Hippocampal formation (tissue), 2 donors: ENCODE measurements around the gene FEZF1.

Experiments
- DNase-seq, 2 donors: peaks; one replicate each; lab custom pipeline; 2025; lab: John Stamatoyannopoulos, UW

FEZF1 gene

DNA sequence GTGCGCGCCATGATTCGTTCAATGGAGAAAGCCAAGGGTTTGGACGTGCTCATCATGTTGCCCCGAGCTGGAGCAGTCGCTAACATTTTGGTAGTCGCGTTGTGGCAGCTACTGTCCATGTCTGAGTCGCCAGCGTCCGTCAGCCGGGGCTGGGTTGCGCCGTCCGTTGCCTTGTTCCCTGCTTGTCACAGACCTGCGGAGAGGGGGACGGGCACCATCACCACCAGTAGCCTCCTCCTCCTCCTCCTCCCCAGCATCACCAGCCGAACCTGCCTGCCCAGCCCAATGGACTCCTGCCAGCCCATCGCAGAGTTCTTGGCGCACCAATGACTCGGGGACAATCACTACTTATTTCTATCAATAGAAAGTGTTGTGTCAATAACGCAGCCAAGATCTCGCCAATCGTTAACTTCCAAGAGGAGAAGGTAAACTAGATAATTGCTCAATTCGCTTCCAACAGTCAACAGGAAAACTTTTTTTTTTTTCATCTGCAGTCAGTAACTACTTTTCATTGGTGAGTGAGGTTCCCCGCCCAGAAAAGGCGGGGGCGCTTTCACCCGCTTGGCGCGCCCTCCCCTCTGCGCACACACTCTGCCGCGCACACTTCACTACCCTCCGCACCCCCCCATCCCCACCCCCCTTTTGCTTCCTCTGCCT, at the start of gene FEZF1:
TSS of gene FEZF1 (minus strand) at position 432 of the 657 bp plus-strand sequence. CDS start at position 119, 313 bp downstream.
- no peak for DNase-seq

DNA sequence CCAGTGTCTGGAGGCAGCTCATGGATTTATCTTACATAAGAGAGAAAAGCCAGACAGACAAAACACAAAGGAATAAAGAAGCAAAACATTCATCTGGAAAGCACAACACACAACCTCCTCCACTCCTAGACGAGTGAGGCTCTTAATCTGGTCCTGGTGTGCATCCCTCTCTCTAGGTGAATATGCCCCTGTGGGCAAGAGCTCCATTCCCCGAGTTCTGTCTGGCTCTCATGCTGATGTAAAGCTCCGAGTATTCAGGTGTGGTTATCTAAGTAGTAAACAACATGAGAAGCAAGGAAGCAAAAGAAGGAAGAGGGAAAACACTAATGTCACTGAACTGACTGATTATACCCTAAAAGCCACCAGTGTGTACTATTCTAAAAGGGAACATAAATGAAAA, 47.9 kb upstream of the FEZF1 start:
- DNase-seq = no peak

DNA sequence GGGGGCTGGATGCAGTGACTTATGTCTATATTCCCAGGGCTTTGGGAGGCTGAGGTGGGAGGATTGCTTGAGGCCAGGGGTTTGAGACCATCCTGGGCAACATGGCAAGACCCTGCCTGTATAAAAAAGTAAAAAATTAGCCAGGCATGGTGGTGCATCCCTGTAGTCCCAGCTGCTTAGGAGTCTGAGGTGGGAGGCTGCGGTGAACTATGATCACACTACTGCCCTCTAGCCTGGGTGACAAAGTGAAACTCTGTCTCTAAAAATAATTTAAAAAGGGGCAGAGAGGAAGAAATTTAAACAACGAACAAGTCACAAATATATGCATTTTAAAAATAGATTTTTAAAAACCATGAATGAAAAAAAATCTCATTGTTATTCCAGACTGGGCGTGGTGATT, 46.2 kb upstream of the FEZF1 start:
- no peak for DNase-seq

- no peak for DNase-seq
Measured at GRCh38 chr7:122344303-122344620, 39.7 kb upstream of the FEZF1 start.

DNA sequence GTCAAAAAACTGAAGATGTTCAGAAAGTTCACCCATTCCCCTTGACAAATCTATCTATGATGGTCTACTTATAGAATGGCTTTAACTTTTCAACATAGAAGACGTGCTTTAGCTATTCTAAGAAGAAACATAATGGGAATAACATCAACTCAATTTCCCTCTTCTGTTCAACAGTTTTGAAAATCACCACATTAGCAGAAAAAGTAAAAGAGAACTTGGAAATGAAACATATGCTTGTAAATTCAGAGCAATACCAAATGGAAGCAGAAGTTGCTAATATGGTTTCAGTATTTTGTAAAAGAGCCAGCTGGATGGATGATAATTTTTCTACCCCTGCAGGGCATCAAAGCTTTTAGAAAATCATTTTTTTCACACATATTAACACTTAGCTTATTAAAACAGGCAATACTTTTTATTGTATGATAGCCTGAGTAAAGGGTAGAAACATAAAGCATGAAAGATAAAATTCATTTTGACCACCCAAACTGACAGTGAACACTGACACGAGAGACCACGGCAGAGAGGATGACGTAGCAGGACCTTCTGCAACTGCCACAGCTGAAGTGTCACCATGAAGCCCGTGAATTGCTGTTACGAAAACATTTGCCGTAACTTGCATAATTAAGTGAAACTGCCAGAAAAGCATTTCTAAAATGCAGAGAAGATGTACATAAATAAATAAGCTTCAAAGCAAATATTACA, 39.2 kb upstream of the FEZF1 start:
- no peak for DNase-seq

- DNase-seq = no peak
Measured at GRCh38 chr7:122340427-122340826, 35.9 kb upstream of the FEZF1 start.

DNA sequence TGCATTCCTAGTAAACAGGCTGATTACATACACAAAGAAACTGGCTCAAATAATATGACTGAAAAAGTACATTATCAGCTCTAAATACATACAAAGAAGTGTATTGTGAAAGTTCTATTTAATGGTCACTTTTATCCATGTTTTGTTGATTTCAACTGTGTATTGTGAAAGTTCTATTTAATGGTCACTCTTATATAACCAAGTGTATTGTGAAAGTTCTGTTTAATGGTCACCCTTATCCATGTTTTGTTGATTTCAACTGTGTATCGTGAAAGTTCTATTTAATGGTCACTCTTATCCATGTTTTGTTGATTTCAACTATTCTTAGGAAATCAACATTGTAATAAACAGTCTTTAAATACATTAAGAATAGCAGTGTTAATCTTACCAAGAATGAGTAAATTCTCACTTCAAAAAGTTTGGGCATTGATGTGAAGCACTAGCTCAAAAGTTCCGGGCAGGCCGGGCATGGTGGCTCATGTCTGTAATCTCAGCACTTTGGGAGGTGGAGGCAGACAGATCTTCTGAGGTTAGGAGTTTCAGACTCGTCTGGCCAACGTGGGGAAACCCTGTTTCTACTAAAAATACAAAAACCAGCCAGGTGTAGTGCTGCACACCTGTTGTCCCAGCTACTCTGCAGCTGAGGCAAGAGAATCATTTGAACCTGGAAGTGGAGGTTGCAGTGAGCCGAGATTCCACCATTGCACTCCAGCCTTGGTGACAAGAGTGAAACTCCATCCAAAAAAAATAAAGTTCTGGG, 34.8 kb upstream of the FEZF1 start:
- DNase-seq = no peak

- DNase-seq = no peak
Measured at GRCh38 chr7:122337011-122337410, 32.5 kb upstream of the FEZF1 start.

DNA sequence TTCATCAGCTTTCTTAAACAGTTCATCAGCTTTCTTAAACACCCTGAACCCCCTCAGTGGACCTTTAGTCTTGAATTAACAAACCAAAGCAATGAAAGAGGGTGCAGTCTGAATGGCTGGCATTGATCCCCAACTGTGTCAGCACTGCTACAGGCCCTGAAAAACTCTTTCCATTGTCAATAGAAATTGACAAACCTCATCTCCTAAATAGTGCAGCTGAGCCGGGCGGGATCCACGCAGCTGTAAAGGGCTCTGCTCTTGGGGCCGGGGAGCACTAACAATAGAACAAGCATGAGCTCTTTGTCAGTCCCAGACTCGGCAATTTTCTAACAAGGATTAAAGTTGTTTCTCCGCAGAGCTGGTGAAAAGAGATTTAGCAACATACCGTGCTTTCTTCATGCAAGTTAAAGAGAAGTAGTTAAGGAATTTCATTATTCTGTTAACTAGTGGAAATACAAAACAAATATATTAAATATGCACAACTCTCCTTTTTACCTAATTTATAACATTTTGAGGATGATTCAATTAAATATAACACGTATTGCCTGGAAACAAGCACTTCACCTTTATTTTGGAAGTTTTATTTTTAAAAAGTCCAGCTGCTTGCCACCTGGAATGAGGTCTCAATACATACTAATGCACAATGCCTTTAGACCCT, 24.7 kb upstream of the FEZF1 start:
- no peak for DNase-seq

- no peak for DNase-seq
Measured at GRCh38 chr7:122327969-122328368, 23.4 kb upstream of the FEZF1 start.

GRCh38 chr7:122316467-122317388, 12.2 kb upstream of the FEZF1 start:
- no peak for DNase-seq

DNA sequence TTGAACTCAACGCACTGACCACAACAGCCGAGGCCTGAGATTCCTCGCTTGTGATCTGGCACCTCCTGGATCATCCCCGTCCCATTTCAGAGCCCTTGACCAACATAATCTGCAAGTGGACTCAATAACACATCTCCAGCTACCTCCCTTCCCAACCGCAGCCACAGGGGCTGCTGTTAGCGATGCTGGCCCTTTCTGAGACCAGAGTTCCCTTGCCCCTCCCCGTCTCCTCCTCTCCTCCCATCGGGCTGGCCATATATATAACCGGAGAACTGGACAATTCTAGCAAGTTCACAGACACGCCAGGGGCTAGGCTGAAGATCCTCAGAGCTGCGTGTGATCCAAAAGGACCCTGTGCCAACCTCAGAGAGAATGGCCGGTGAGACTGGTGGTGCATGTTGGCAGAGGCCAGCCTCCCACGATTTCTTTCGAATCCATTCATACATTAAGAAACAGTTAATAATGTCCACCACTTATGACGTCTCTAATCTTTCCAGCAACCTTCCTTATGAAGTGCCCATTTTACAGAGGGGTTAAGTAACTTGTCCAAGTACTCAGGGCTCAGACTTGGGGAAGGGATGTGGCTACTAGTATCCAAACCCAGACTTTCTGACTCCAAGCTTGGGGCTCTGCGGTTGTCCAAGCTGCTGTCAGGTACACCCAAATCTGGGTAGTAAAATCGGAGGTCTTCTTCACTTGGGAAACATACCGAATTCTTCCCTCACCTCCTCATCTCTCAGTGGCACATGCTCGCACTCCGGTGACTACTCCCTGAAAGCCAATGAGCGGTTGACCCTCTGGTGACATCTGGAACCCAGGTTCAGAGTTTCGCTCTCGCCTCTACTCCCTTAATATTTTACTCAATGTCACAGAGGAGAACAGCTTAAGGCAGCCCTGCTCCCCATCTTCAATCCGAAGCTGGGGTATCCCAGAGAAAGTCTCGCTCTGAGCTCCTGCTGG, 11.2 kb upstream of the FEZF1 start:
- DNase-seq = no peak

- no peak for DNase-seq
Measured at GRCh38 chr7:122314284-122314683, 9.7 kb upstream of the FEZF1 start.

DNA sequence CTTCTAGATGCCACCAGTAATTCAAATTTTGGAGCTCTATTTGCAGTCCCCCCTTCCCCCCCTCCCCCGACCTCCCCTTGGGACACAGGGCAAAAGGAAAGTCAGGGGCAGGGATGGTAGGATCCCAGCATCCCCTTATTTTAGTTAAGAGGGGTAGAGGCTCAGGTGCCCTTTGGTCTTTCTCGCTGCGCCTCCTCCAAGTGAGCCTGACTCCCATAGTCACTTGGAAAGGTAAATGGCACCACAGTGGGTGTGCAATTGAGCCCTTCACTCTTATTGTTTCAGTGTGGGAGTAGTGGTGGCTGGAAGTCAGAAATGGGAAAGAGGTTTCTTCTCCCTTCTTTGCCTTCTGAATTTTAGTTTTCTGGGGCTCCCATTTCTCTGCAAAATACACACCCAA, 8.2 kb upstream of the FEZF1 start:
- no peak for DNase-seq

DNA sequence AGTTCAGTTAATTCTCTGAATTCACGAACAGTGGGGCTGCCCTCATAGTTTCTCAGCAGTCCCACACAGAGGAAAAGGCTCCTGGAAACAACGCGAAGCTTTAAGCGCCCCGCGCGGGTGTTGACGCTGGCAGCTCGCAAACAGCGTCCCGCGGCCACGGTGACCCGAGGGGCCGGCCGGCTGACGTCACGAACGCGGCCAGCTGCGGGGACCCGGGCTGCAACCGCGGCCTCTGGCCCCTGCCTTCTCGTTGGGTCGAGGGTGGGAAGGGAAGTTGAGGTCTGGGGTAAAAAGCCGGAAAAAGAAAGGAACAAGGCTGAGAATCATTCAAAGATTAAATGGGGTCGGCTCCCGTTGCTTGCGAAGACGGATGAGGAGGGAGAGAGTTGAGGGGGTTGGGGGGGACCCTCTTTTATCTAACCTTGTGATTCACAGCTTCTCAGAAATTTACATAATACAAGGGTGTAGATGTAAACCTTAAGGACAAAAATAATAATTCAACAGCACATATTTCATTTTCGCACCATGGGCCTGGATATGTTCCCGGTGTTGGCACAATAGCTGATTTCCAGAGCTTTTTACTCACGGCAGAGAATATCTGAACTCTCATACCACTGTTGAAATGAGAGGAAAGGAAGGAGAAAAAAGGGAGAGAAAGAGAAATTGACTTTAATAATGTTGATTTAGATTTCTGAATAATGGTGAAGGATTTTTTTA, 7.3 kb upstream of the FEZF1 start:
- DNase-seq = no peak

DNA sequence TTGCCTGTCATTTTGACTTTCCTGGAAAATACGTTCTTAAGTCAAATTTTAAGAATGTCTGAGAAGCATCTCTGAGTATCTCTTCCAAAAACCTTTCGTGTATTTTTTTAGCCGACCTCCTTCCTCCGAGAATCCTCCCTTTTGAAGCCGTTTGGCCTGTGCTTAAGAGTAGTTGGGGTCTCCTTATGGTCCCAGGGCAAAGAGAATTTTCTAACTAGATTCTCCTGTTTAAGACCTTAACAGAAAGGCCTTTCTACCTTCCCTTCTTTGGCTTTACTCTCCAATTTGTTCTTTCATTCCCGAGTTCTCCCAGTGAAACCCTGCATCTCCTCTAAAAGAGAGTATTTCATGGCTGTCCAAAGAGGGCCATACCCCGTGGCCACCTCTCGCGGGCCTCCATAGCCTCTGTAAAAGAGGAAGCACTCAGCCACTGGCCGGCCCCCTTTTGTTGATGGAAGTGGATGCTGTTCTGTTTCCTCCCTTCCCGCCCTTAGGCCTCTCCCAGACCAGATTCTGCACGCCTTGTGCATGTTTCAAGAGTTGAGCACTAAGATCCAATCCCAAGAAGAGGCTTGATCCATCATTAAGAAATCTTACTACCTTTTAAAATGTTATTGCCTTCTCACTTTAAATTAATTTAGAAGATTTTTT, 6.6 kb upstream of the FEZF1 start:
- no peak for DNase-seq

- DNase-seq = no peak
Measured at GRCh38 chr7:122310119-122311021, 5.8 kb upstream of the FEZF1 start.

- no peak for DNase-seq
Measured at GRCh38 chr7:122309421-122309820, 4.9 kb upstream of the FEZF1 start.
